GM18873 (cell line): Measurements from ENCODE around the gene GREB1L.

ENCODE experiments used
- ATAC-seq: cut with Tn5 transposase; IDR thresholded peaks from one replicate; pipeline ENCODE4 v1.9.1; 2021; ENCODE audit warnings: mild to moderate bottlenecking, moderate library complexity, moderate number of reproducible peaks; ENCODE audit not compliant: unreplicated experiment, low FRiP score

GREB1L gene

GRCh38 chr18:21534327-21534726 is 292.3 kb downstream of the GREB1L start:
- ATAC-seq, result no peak

- no peak for ATAC-seq
Measured at GRCh38 chr18:21538230-21538629, 296.2 kb downstream of the GREB1L start.

- no peak for ATAC-seq
Measured at GRCh38 chr18:21546423-21546822, 304.4 kb downstream of the GREB1L start.

- ATAC-seq, result no peak
Measured at GRCh38 chr18:21548647-21549046, 306.6 kb downstream of the GREB1L start.

GRCh38 chr18:21550510-21550970 is 308.5 kb downstream of the GREB1L start:
- ATAC-seq, result no peak

GRCh38 chr18:21557607-21558253 is 315.7 kb downstream of the GREB1L start:
- ATAC-seq, result no peak

- ATAC-seq, result no peak
Measured at GRCh38 chr18:21559195-21559594, 317.2 kb downstream of the GREB1L start.

- no peak for ATAC-seq
Measured at GRCh38 chr18:21571772-21572171, 329.7 kb downstream of the GREB1L start.
